Measurements from ENCODE around the gene POC1A. TPM values are rescaled to one million over a fixed set of nuclear protein-coding genes. Genes with fewer than 3 reads are reported as not detected.

The POC1A gene
- total RNA-seq, 1 experiment from 2014 or later: 25.7 TPM

DNA sequence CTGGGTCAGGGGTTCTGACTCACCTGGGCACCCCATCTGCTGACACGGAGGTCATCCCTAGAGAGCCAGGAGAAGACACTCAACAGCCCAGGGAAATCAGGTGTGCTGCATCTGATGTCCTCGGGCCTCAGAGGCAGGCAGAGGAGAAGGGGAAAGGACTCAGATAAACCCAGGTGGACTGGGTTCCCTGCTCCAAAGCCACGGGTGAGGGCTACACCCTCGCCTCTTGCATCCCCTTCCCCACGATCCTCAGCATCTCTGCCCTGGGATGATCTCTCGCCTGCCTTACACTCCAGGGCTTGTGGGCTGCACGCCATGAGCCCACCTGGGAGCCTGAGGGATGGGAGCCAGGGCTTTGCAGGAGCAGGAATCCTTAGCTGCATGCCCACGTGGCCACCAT is 89.7 kb downstream of the POC1A start:
- ATAC-seq (no peak), DNase-seq (ENCODE audit: low read depth, low spot score) (no peak)
- no peaks in the 10 kb centered on the region for H3K27me3 ChIP-seq (ENCODE audit: control insufficient read depth, insufficient read depth, low read length)
- TF ChIP-seq, protein P1, sequence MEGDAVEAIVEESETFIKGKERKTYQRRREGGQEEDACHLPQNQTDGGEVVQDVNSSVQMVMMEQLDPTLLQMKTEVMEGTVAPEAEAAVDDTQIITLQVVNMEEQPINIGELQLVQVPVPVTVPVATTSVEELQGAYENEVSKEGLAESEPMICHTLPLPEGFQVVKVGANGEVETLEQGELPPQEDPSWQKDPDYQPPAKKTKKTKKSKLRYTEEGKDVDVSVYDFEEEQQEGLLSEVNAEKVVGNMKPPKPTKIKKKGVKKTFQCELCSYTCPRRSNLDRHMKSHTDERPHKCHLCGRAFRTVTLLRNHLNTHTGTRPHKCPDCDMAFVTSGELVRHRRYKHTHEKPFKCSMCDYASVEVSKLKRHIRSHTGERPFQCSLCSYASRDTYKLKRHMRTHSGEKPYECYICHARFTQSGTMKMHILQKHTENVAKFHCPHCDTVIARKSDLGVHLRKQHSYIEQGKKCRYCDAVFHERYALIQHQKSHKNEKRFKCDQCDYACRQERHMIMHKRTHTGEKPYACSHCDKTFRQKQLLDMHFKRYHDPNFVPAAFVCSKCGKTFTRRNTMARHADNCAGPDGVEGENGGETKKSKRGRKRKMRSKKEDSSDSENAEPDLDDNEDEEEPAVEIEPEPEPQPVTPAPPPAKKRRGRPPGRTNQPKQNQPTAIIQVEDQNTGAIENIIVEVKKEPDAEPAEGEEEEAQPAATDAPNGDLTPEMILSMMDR (IDR thresholded peaks at IDR 0.05): no peak
- TF ChIP-seq POLR2AphosphoS5 (IDR thresholded peaks at IDR 0.05; ENCODE audit: low read depth, low read length) (no peak), TCF7L2 (IDR thresholded peaks at IDR 0.05; ENCODE audit: low read depth, low read length) (no peak), SIN3A (IDR thresholded peaks at IDR 0.05; ENCODE audit: borderline replicate concordance, insufficient read depth, low read depth, low read length) (no peak)
- TF ChIP-seq, protein P2, sequence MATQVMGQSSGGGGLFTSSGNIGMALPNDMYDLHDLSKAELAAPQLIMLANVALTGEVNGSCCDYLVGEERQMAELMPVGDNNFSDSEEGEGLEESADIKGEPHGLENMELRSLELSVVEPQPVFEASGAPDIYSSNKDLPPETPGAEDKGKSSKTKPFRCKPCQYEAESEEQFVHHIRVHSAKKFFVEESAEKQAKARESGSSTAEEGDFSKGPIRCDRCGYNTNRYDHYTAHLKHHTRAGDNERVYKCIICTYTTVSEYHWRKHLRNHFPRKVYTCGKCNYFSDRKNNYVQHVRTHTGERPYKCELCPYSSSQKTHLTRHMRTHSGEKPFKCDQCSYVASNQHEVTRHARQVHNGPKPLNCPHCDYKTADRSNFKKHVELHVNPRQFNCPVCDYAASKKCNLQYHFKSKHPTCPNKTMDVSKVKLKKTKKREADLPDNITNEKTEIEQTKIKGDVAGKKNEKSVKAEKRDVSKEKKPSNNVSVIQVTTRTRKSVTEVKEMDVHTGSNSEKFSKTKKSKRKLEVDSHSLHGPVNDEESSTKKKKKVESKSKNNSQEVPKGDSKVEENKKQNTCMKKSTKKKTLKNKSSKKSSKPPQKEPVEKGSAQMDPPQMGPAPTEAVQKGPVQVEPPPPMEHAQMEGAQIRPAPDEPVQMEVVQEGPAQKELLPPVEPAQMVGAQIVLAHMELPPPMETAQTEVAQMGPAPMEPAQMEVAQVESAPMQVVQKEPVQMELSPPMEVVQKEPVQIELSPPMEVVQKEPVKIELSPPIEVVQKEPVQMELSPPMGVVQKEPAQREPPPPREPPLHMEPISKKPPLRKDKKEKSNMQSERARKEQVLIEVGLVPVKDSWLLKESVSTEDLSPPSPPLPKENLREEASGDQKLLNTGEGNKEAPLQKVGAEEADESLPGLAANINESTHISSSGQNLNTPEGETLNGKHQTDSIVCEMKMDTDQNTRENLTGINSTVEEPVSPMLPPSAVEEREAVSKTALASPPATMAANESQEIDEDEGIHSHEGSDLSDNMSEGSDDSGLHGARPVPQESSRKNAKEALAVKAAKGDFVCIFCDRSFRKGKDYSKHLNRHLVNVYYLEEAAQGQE (IDR thresholded peaks at IDR 0.05; ENCODE audit: insufficient read depth in 1 of 2, low read depth in 2 of 2, low read length in 1 of 2): no peak
- H3K27ac ChIP-seq (ENCODE audit: low read length): no peak overlapping the region
- H3K9me3 ChIP-seq (ENCODE audit: control insufficient read depth, insufficient read depth, low read depth, low read length): no peaks in the 10 kb centered on the region
- intact Hi-C loops (cut with micrococcal nuclease; ENCODE audit: unreplicated experiment) (no loop called here), in situ Hi-C loops (cut with HindIII; ENCODE audit: low pct_unique_long_range_greater_than_20kb, low sequenced_read_pairs) (no loop called here)
- H3K36me3 ChIP-seq (ENCODE audit: control insufficient read depth, insufficient read depth, low read length): no peaks in the 10 kb centered on the region
- no peaks in the 10 kb centered on the region for H3K4me1 ChIP-seq (ENCODE audit: control insufficient read depth, insufficient read depth, low read length)
- no TSS peak for BruUV-seq (replicated peaks)
- H3K4me3 ChIP-seq (ENCODE audit: low read depth in 2 of 2, low read length in 2 of 2): no peak overlapping the region
- POLR2A ChIA-PET: no interaction called here
- CTCF ChIA-PET: no interaction called here

DNA sequence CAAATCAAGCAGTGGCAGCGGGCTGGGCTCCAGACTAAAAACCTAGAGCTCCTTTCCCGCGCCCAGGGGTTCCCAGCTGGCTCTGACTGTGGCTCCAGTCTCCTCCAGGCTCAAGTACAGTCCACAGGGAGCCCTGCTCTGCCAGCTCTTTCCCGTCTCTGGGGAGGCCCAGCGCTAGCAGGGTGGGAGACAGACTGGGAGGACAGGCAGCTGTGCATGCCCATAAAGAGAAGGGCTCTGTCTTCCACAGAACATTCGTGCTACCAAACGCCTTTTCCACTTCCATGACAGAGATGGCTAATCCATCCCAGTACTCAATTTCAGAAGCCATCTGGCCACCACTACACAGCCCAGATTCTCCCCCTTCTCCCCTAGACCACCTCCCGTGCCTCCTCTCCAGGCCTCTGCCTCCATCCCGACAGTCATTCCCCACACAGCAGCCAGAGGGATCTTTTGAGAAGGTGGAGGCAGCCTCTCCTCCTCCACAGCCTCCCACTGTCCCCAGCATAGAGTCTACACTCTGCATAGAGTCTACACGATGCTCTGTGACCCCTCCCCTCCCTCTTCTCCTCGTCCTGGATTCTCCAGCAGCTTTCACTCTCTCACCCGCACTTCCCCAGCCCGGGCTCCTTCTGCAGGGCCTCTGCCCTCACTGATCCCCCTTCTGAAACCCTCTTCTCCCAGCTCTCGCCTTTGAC is 91.0 kb downstream of the POC1A start:
- H3K9me3 ChIP-seq (ENCODE audit: control insufficient read depth, insufficient read depth, low read depth, low read length): no peaks in the 10 kb centered on the region
- H3K36me3 ChIP-seq (ENCODE audit: control insufficient read depth, insufficient read depth, low read length): no peaks in the 10 kb centered on the region
- H3K27me3 ChIP-seq (ENCODE audit: control insufficient read depth, insufficient read depth, low read length): no peaks in the 10 kb centered on the region
- no peaks in the 10 kb centered on the region for H3K4me1 ChIP-seq (ENCODE audit: control insufficient read depth, insufficient read depth, low read length)
- BruUV-seq (replicated peaks): no TSS peak
- DNase-seq (ENCODE audit: low read depth, low spot score) (no peak), ATAC-seq (no peak)
- in situ Hi-C loops (cut with HindIII; ENCODE audit: low pct_unique_long_range_greater_than_20kb, low sequenced_read_pairs): no loop called here
- ChIA-PET POLR2A (no interaction called here), CTCF (no interaction called here)
- no peak overlapping the region for H3K27ac ChIP-seq (ENCODE audit: low read length)
- intact Hi-C loops (cut with micrococcal nuclease; ENCODE audit: unreplicated experiment): no loop called here
- TF ChIP-seq TCF7L2 (IDR thresholded peaks at IDR 0.05; ENCODE audit: low read depth, low read length): no peak
- TF ChIP-seq POLR2AphosphoS5 (IDR thresholded peaks at IDR 0.05; ENCODE audit: low read depth, low read length): no peak
- TF ChIP-seq, protein P2 (IDR thresholded peaks at IDR 0.05; ENCODE audit: insufficient read depth in 1 of 2, low read depth in 2 of 2, low read length in 1 of 2): no peak
- no peak for TF ChIP-seq SIN3A (IDR thresholded peaks at IDR 0.05; ENCODE audit: borderline replicate concordance, insufficient read depth, low read depth, low read length)
- TF ChIP-seq, protein P1 (IDR thresholded peaks at IDR 0.05): no peak
- no peak overlapping the region for H3K4me3 ChIP-seq (ENCODE audit: low read depth in 2 of 2, low read length in 2 of 2)

All from Panc1 (cell line).